ENCODE results near the gene MBLAC1. TPM values are rescaled to one million over a fixed set of nuclear protein-coding genes. Genes with fewer than 3 reads are reported as not detected.
A peak's percentile ranks its signal among the peaks of the same experiment; 100 is the strongest.

MBLAC1 gene
- total and polyA plus RNA-seq, 2 of the 4 experiments (the other 2 are of a cell fraction), result 0.72 to 1.4 TPM

GRCh38 chr7:100157334-100158228 is 30.8 kb downstream of the MBLAC1 start:
- POLR2A ChIA-PET (ENCODE audit: unreplicated experiment), result interaction anchor here (1.2 kb wide), 1 partner anchor 9 kb away, joined by 3 read pairs; the partner anchor contains the start of gene LAMTOR4
- in situ Hi-C loops (cut with MboI; ENCODE audit: low sequenced_read_pairs), result no loop called here

More at GRCh38 chr7:100157334-100158228, 30.8 kb downstream of the MBLAC1 start:
- no peak overlapping the region for H2BK20ac ChIP-seq (ENCODE audit: low read depth, low read length)
- intact Hi-C loops (cut with micrococcal nuclease) (no loop called here), dilution Hi-C loops (cut with HindIII; ENCODE audit: low sequenced_read_pairs, unreplicated experiment) (no loop called here)
- peaks cover 38% of the 10 kb centered on the region for H3K36me3 ChIP-seq (ENCODE audit: control insufficient read depth, insufficient read depth, low read length)
- peaks cover 17 to 56% of the 10 kb centered on the region in 2 experiments for H3K79me1 ChIP-seq (ENCODE audit: low read depth in 1 of 2, low read length in 2 of 2)
- H4K20me1 ChIP-seq (ENCODE audit: insufficient read depth, low read length), result peaks cover 23% of the 10 kb centered on the region
- H3K9me1 ChIP-seq (ENCODE audit: insufficient read depth, low read length), result peaks cover 2% of the 10 kb centered on the region; the same call in 1 of the 2 replicates
- H2BK15ac ChIP-seq (ENCODE audit: low read depth, low read length), result no peak overlapping the region
- no TSS peak for BruUV-seq (replicated peaks)
- H3K23ac ChIP-seq (ENCODE audit: low read depth, low read length), result peak overlapping the region; percentile 93; the same call in 1 of the 2 replicates
- H4K8ac ChIP-seq (ENCODE audit: low read depth in 2 of 2, low read length in 2 of 2), result peak overlapping the region in 1 of 2 experiments; percentile 6; a peak in 1 of 4 replicates
- no peak overlapping the region for H2BK120ac ChIP-seq (ENCODE audit: low read depth, low read length)
- H3K9me3 ChIP-seq (ENCODE audit: control insufficient read depth, insufficient read depth, low read length), result no peaks in the 10 kb centered on the region
- no peak for TF ChIP-seq RCOR1 (IDR thresholded peaks at IDR 0.05; ENCODE audit: insufficient replicate concordance, low read length)
- no peak; the same call in 1 of the 2 replicates for TF ChIP-seq MAZ (IDR thresholded peaks at IDR 0.05; ENCODE audit: borderline replicate concordance, low read depth, low read length)
- TF ChIP-seq MXI1 (IDR thresholded peaks at IDR 0.05; ENCODE audit: borderline replicate concordance, low read depth, low read length), result no peak
- 0 out of 2 replicates have a peak, but pooled peaks have one; percentile 14 for TF ChIP-seq CTCF (conservative IDR thresholded peaks at IDR 0.05; ENCODE audit: low read depth, low read length)
- peak; percentile 64 for TF ChIP-seq CEBPB (IDR thresholded peaks at IDR 0.05; ENCODE audit: low read depth, low read length)
- H3K9ac ChIP-seq (ENCODE audit: low read depth, low read length), result peak overlapping the region; percentile 66
- CTCF ChIA-PET, result interaction anchor here (1.0 kb wide), 1 partner anchor 9 kb away, joined by 3 read pairs; the partner anchor contains the start of gene LAMTOR4
- H3K4me2 ChIP-seq (ENCODE audit: low read depth, low read length), result peak overlapping the region; percentile 78
- H2BK5ac ChIP-seq (ENCODE audit: low read depth, low read length, poor library complexity, severe bottlenecking), result no peak overlapping the region
- H3K56ac ChIP-seq (ENCODE audit: extremely low read depth, insufficient read depth, low read length), result no peak overlapping the region; the same call in 1 of the 2 replicates
- no peak overlapping the region for H4K5ac ChIP-seq (ENCODE audit: low read depth, low read length)
- peak overlapping the region; percentile 35 for H2AFZ ChIP-seq (replicated peaks; ENCODE audit: low read length, poor library complexity)
- peak overlapping the region; percentile 76; the same call in 1 of the 2 replicates for H3K14ac ChIP-seq (replicated peaks; ENCODE audit: low read depth, low read length)
- H3K27me3 ChIP-seq (ENCODE audit: control insufficient read depth, insufficient read depth, low read length), result no peaks in the 10 kb centered on the region
- ATAC-seq (ENCODE audit: low read depth), result peak; percentile 24
- no peak overlapping the region for H4K91ac ChIP-seq (ENCODE audit: insufficient read depth, low read depth, low read length)
- H3K27ac ChIP-seq (ENCODE audit: insufficient read depth, low read length), result peak overlapping the region; percentile 46
- peak overlapping the region; percentile 51; the same call in 1 of the 2 replicates for H3K4ac ChIP-seq (ENCODE audit: low read depth, low read length)
- peak overlapping the region; percentile 77 for H3K4me3 ChIP-seq (ENCODE audit: insufficient read depth, low read depth, low read length)
- peak overlapping the region; percentile 92 for H2AK9ac ChIP-seq (replicated peaks; ENCODE audit: low read depth, low read length, poor library complexity)
- peak; percentile 64 for DNase-seq
- peaks cover 6% of the 10 kb centered on the region for H3K4me1 ChIP-seq (ENCODE audit: control insufficient read depth, insufficient read depth, low read length)
- H2AK5ac ChIP-seq (ENCODE audit: low read depth, low read length), result peak overlapping the region; percentile 88
- 27% methylated on average over 3 of the region's 32 CpGs; no CpG with 5 or more reads in 1 of the 2 experiments for WGBS, 2 experiments (ENCODE audit: extremely low coverage in 2 of 2, insufficient read length in 1 of 2)
- no peak overlapping the region for H3K18ac ChIP-seq (ENCODE audit: low read depth, low read length)
